Measurements from ENCODE around the gene FBXO38. TPM values are rescaled to one million over a fixed set of nuclear protein-coding genes. Genes with fewer than 3 reads are reported as not detected.

FBXO38 gene
- total RNA-seq, 1 experiment from 2014 or later, result 35.8 TPM

DNA sequence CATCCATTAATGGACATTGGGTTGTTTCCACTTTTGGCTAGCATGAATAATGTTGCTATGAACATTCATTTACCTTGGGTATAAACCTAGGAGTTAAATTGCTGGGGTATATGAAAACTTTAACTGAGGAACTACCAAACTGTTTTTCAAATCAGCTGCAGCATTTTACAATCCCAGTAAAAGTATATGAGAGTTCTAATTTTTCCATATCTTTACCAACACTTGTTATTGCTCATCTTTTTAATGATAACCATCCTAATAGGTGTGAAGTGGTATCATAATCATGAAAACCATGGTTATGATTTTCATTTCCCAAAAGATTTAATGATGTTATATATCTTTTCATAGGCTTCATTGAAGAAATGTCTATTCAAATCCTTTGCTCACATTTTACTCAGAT is 15.5 kb upstream of the FBXO38 start (continued):
- TF ChIP-seq, protein P1, sequence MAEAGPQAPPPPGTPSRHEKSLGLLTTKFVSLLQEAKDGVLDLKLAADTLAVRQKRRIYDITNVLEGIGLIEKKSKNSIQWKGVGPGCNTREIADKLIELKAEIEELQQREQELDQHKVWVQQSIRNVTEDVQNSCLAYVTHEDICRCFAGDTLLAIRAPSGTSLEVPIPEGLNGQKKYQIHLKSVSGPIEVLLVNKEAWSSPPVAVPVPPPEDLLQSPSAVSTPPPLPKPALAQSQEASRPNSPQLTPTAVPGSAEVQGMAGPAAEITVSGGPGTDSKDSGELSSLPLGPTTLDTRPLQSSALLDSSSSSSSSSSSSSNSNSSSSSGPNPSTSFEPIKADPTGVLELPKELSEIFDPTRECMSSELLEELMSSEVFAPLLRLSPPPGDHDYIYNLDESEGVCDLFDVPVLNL (CRISPR knock-in tag; IDR thresholded peaks at IDR 0.05; ENCODE audit: borderline replicate concordance, low read depth), result no peak
- TF ChIP-seq ZNF317 (CRISPR knock-in tag; IDR thresholded peaks at IDR 0.05; ENCODE audit: borderline replicate concordance, low read depth) (no peak), IRF2 (CRISPR knock-in tag; IDR thresholded peaks at IDR 0.05; ENCODE audit: borderline replicate concordance, low read depth) (no peak)

DNA sequence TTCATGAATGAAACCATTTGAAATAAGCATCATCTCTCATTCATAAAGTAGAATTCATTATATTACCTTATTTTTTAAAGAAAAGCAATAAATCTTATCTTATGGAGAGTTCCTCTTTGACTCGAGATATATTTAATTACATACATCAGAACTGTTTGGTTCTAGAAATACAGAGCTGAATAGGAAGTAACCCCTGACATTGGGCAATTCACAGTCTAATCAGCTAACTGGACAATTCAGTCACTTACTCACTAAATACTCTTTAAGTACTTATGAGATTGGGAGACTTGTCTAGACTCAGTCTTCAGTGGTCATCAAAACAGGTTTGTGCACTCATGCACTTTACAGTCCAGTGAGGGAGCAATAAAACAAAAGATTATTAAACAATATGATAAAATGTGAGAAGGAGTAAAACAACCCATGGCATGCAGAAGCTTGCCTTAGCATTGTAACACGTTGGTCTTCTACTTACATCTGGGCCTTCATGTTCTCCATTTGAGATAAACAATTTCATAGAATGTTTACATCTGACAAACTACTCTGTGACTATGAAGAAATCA is 11.5 kb upstream of the FBXO38 start:
- H3K36me3 Mint-ChIP-seq, result 0 out of 2 replicates have a peak, but pooled peaks cover 3% of the 10 kb centered on the region
- no peak overlapping the region for H3K4me3 Mint-ChIP-seq
- H3K4me1 Mint-ChIP-seq, result peaks cover 4% of the 10 kb centered on the region
- H3K9me3 Mint-ChIP-seq, result peaks cover 13% of the 10 kb centered on the region
- CTCF ChIA-PET, result no interaction called here
- ATAC-seq (no peak), DNase-seq (ENCODE audit: low spot score) (no peak)
- H3K27me3 Mint-ChIP-seq (ENCODE audit: low read depth), result no peaks in the 10 kb centered on the region
- no peak for TF ChIP-seq SOX15 (CRISPR knock-in tag; IDR thresholded peaks at IDR 0.05)
- TF ChIP-seq, protein P2, sequence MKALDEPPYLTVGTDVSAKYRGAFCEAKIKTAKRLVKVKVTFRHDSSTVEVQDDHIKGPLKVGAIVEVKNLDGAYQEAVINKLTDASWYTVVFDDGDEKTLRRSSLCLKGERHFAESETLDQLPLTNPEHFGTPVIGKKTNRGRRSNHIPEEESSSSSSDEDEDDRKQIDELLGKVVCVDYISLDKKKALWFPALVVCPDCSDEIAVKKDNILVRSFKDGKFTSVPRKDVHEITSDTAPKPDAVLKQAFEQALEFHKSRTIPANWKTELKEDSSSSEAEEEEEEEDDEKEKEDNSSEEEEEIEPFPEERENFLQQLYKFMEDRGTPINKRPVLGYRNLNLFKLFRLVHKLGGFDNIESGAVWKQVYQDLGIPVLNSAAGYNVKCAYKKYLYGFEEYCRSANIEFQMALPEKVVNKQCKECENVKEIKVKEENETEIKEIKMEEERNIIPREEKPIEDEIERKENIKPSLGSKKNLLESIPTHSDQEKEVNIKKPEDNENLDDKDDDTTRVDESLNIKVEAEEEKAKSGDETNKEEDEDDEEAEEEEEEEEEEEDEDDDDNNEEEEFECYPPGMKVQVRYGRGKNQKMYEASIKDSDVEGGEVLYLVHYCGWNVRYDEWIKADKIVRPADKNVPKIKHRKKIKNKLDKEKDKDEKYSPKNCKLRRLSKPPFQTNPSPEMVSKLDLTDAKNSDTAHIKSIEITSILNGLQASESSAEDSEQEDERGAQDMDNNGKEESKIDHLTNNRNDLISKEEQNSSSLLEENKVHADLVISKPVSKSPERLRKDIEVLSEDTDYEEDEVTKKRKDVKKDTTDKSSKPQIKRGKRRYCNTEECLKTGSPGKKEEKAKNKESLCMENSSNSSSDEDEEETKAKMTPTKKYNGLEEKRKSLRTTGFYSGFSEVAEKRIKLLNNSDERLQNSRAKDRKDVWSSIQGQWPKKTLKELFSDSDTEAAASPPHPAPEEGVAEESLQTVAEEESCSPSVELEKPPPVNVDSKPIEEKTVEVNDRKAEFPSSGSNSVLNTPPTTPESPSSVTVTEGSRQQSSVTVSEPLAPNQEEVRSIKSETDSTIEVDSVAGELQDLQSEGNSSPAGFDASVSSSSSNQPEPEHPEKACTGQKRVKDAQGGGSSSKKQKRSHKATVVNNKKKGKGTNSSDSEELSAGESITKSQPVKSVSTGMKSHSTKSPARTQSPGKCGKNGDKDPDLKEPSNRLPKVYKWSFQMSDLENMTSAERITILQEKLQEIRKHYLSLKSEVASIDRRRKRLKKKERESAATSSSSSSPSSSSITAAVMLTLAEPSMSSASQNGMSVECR (CRISPR knock-in tag; IDR thresholded peaks at IDR 0.05; ENCODE audit: borderline replicate concordance), result no peak
- no peak for TF ChIP-seq MXD4 (CRISPR knock-in tag; IDR thresholded peaks at IDR 0.05; ENCODE audit: borderline replicate concordance)
- TF ChIP-seq, protein P3, sequence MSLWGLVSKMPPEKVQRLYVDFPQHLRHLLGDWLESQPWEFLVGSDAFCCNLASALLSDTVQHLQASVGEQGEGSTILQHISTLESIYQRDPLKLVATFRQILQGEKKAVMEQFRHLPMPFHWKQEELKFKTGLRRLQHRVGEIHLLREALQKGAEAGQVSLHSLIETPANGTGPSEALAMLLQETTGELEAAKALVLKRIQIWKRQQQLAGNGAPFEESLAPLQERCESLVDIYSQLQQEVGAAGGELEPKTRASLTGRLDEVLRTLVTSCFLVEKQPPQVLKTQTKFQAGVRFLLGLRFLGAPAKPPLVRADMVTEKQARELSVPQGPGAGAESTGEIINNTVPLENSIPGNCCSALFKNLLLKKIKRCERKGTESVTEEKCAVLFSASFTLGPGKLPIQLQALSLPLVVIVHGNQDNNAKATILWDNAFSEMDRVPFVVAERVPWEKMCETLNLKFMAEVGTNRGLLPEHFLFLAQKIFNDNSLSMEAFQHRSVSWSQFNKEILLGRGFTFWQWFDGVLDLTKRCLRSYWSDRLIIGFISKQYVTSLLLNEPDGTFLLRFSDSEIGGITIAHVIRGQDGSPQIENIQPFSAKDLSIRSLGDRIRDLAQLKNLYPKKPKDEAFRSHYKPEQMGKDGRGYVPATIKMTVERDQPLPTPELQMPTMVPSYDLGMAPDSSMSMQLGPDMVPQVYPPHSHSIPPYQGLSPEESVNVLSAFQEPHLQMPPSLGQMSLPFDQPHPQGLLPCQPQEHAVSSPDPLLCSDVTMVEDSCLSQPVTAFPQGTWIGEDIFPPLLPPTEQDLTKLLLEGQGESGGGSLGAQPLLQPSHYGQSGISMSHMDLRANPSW (CRISPR knock-in tag; conservative IDR thresholded peaks at IDR 0.05; ENCODE audit: low read depth), result no peak
- no peak for TF ChIP-seq SMAD3 (CRISPR knock-in tag; IDR thresholded peaks at IDR 0.05; ENCODE audit: borderline replicate concordance)
- TF ChIP-seq, protein P4, sequence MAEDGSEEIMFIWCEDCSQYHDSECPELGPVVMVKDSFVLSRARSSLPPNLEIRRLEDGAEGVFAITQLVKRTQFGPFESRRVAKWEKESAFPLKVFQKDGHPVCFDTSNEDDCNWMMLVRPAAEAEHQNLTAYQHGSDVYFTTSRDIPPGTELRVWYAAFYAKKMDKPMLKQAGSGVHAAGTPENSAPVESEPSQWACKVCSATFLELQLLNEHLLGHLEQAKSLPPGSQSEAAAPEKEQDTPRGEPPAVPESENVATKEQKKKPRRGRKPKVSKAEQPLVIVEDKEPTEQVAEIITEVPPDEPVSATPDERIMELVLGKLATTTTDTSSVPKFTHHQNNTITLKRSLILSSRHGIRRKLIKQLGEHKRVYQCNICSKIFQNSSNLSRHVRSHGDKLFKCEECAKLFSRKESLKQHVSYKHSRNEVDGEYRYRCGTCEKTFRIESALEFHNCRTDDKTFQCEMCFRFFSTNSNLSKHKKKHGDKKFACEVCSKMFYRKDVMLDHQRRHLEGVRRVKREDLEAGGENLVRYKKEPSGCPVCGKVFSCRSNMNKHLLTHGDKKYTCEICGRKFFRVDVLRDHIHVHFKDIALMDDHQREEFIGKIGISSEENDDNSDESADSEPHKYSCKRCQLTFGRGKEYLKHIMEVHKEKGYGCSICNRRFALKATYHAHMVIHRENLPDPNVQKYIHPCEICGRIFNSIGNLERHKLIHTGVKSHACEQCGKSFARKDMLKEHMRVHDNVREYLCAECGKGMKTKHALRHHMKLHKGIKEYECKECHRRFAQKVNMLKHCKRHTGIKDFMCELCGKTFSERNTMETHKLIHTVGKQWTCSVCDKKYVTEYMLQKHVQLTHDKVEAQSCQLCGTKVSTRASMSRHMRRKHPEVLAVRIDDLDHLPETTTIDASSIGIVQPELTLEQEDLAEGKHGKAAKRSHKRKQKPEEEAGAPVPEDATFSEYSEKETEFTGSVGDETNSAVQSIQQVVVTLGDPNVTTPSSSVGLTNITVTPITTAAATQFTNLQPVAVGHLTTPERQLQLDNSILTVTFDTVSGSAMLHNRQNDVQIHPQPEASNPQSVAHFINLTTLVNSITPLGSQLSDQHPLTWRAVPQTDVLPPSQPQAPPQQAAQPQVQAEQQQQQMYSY (CRISPR knock-in tag; IDR thresholded peaks at IDR 0.05), result no peak
- TF ChIP-seq, protein P5, sequence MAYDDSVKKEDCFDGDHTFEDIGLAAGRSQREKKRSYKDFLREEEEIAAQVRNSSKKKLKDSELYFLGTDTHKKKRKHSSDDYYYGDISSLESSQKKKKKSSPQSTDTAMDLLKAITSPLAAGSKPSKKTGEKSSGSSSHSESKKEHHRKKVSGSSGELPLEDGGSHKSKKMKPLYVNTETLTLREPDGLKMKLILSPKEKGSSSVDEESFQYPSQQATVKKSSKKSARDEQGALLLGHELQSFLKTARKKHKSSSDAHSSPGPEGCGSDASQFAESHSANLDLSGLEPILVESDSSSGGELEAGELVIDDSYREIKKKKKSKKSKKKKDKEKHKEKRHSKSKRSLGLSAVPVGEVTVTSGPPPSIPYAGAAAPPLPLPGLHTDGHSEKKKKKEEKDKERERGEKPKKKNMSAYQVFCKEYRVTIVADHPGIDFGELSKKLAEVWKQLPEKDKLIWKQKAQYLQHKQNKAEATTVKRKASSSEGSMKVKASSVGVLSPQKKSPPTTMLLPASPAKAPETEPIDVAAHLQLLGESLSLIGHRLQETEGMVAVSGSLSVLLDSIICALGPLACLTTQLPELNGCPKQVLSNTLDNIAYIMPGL (CRISPR knock-in tag; IDR thresholded peaks at IDR 0.05), result no peak
- TF ChIP-seq CREB1 (CRISPR knock-in tag; IDR thresholded peaks at IDR 0.05), result no peak
- TF ChIP-seq ZNF317 (CRISPR knock-in tag; IDR thresholded peaks at IDR 0.05; ENCODE audit: borderline replicate concordance, low read depth), result no peak
- TF ChIP-seq ZNF263 (CRISPR knock-in tag; IDR thresholded peaks at IDR 0.05; ENCODE audit: low read depth), result no peak
- POLR2A ChIA-PET, result no interaction called here
- no peak overlapping the region for H3K27ac Mint-ChIP-seq
